OCI-LY1 (cell line): ENCODE measurements around the gene CHCHD3.
"Not testable (repeated sequence)": the region's sequence is repeated elsewhere in the genome, so short reads cannot be mapped to it uniquely, and the experiment has no call there.

Experiments used
- CTCF ChIP-seq: fragments of 200-600 bp; sonication (generic), shearing (Covaris generic); IDR thresholded peaks from 2 replicates; pipeline ENCODE4 v1.5.1; 2017; ENCODE audit warnings: mild to moderate bottlenecking, antibody characterized with exemption, low read length, moderate library complexity, mixed read lengths
- EZH2 ChIP-seq: fragments of 200-600 bp; sonication (generic), shearing (Covaris generic); IDR thresholded peaks from 2 replicates; pipeline ENCODE4 v1.8.0; 2017; ENCODE audit warnings: borderline replicate concordance, mixed run types, mild to moderate bottlenecking, antibody characterized with exemption, low read length, moderate library complexity, mixed read lengths

DNA sequence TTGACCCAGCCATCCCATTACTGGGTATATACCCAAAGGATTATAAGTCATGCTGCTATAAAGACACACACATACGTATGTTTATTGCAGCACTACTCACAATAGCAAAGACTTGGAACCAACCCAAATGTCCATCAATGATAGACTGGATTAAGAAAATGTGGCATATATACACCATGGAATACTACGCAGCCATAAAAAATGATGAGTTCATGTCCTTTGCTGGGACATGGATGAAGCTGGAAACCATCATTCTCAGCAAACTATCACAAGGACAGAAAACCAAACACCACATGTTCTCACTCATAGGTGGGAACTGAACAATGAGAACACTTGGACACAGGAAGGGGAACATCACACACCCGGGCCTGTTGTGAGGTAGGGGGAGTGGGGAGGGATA lies 179.6 kb downstream of the CHCHD3 start:
- TF ChIP-seq CTCF, EZH2: not testable (repeated sequence)
